ENCODE data around the gene TOMM34. TPM values are rescaled to one million over a fixed set of nuclear protein-coding genes. Genes with fewer than 3 reads are reported as not detected.
A peak's percentile ranks its signal among the peaks of the same experiment; 100 is the strongest.

TOMM34 gene
- total RNA-seq, 1 donor from 2014 or later, result 11.4 TPM

DNA sequence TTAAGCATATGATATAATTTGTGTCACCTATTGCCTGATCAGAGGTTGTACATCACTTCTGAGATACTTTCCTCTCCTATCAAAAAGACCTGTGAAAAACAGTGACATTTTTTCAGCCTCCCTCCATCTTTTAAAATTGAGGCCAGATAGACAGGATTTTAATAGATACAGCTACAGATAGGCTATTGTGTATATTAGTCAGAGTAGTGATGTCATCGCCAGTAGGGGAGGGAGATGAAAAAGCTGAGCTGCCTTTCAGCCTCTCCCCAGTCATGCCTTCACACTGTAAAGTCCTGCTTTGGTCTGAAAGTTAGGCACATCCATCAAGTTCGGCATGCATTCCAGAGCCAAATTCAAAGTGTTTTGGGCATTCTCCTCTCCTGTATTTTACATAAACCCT is 58.2 kb downstream of the TOMM34 start:
- Histone ChIP-seq H3K27ac (replicated peaks) (no peak overlapping the region), H3K4me1 (peaks cover 37% of the 10 kb centered on the region), H3K27me3 (ENCODE audit: low read depth) (no peaks in the 10 kb centered on the region), H3K9me3 (replicated peaks) (no peaks in the 10 kb centered on the region), H3K4me3 (no peak overlapping the region), H3K36me3 (peaks cover 58% of the 10 kb centered on the region)
- TF ChIP-seq, protein P1, sequence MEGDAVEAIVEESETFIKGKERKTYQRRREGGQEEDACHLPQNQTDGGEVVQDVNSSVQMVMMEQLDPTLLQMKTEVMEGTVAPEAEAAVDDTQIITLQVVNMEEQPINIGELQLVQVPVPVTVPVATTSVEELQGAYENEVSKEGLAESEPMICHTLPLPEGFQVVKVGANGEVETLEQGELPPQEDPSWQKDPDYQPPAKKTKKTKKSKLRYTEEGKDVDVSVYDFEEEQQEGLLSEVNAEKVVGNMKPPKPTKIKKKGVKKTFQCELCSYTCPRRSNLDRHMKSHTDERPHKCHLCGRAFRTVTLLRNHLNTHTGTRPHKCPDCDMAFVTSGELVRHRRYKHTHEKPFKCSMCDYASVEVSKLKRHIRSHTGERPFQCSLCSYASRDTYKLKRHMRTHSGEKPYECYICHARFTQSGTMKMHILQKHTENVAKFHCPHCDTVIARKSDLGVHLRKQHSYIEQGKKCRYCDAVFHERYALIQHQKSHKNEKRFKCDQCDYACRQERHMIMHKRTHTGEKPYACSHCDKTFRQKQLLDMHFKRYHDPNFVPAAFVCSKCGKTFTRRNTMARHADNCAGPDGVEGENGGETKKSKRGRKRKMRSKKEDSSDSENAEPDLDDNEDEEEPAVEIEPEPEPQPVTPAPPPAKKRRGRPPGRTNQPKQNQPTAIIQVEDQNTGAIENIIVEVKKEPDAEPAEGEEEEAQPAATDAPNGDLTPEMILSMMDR (IDR thresholded peaks at IDR 0.05; ENCODE audit: borderline replicate concordance), result no peak
- intact Hi-C loops (cut with micrococcal nuclease), result no loop called here
- DNase-seq, result no peak

DNA sequence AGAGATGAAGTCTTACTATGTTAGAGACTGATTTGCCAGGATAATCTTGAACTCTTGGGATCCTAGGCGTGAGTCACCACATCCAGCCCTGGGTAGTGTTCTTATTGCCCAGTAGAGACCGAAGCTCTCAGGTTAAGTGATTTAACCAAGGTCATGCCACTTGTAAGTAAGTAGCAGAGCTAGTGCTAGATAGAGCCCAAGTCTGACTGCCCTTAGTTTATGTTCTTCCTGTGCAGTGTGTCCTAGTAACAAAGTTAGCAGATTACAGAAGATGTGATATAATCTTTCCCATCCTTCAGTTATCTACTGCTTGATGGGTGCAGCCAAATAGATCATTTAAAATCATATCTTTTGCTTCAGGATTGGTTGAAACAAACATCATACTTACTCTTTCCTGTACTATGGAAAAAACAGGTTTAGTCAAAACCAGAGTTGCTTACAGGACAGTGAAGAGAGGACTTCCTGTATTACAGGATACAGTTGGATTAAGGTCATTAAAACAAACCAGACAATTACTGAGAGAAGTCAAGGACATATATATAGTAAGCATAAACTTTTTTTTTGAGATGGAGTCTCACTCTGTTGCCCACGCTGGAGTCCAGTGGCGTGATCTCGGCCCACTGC is 59.9 kb downstream of the TOMM34 start:
- no peak for DNase-seq
- H3K36me3 ChIP-seq, result peaks cover 41% of the 10 kb centered on the region
- intact Hi-C loops (cut with micrococcal nuclease), result no loop called here
- no peak overlapping the region for H3K27ac ChIP-seq (replicated peaks)
- H3K27me3 ChIP-seq (ENCODE audit: low read depth), result no peaks in the 10 kb centered on the region
- TF ChIP-seq, protein P1 (IDR thresholded peaks at IDR 0.05; ENCODE audit: borderline replicate concordance), result no peak
- no peaks in the 10 kb centered on the region for H3K9me3 ChIP-seq (replicated peaks)
- H3K4me1 ChIP-seq, result peaks cover 53% of the 10 kb centered on the region
- no peak overlapping the region for H3K4me3 ChIP-seq

DNA sequence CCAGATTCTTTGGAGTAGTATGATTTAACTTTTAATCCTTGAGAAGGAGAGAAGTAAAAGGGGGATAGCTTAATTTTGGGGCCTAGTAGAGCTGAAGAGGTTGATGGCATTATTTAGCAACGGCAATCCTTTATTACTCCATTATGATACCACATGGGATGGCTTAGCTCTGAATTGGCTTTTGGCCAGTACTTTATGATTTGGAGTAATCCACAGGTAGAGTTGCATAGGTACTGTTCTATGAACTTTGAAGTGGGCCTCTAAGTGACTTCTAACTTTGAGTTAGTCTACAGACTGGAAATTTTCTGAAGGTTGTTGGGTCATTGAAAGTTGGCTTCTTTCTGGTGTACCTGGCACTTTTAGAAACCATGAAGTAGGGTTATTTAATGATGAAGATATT is 63.1 kb downstream of the TOMM34 start:
- H3K36me3 ChIP-seq, result peaks cover 9% of the 10 kb centered on the region
- H3K4me1 ChIP-seq, result peaks cover 85% of the 10 kb centered on the region
- DNase-seq, result no peak
- intact Hi-C loops (cut with micrococcal nuclease), result no loop called here
- H3K4me3 ChIP-seq, result no peak overlapping the region
- peak overlapping the region; percentile 24 for H3K27ac ChIP-seq (replicated peaks)
- H3K9me3 ChIP-seq (replicated peaks), result no peaks in the 10 kb centered on the region
- no peaks in the 10 kb centered on the region for H3K27me3 ChIP-seq (ENCODE audit: low read depth)
- TF ChIP-seq, protein P1 (IDR thresholded peaks at IDR 0.05; ENCODE audit: borderline replicate concordance), result no peak

DNA sequence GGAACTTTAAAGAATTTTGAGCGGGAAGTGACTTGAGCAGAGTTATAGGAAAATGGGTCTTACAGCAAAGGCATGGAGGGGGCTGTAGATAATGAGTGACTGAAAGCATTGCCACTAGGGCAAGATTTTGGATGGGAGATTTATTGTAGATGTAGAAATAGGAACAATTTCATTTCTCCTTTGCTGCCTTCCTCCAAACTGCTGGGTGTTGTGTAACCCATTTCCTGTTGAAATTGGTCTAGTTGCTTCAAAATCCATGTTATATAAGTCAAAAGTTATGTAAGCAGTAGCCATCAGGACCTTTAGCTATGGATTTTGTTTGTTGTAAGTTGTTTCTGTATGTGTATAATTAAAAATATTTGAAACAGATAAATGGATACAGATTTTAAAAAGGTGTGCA is 63.6 kb downstream of the TOMM34 start:
- Histone ChIP-seq H3K36me3 (peaks cover 4% of the 10 kb centered on the region), H3K4me1 (peaks cover 88% of the 10 kb centered on the region), H3K27ac (replicated peaks) (peak overlapping the region; percentile 24), H3K27me3 (ENCODE audit: low read depth) (no peaks in the 10 kb centered on the region), H3K4me3 (no peak overlapping the region), H3K9me3 (replicated peaks) (no peaks in the 10 kb centered on the region)
- no peak for DNase-seq
- intact Hi-C loops (cut with micrococcal nuclease), result no loop called here
- TF ChIP-seq, protein P1 (IDR thresholded peaks at IDR 0.05; ENCODE audit: borderline replicate concordance), result no peak

DNA sequence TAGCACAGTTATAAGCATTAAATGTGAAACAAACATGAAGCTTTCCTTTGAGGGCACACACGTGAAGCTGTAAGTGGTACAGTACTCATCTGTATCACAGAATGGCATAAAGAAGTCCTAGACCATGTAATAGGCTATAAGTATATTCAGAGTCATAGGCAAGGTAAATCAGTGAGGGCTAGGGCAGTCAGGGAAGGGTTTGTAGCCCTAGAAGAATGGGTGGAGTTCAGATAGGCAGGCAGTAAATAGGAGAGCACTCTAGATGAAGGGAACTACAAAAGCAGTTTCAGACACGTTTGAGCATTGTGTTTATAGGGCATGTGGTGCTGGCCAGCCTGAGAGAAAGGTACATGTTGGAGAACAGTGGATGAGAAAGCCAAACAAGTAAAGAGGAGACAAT is 65.2 kb downstream of the TOMM34 start:
- Histone ChIP-seq H3K27ac (replicated peaks) (peak overlapping the region; percentile 5), H3K27me3 (ENCODE audit: low read depth) (no peaks in the 10 kb centered on the region), H3K4me3 (no peak overlapping the region), H3K9me3 (replicated peaks) (no peaks in the 10 kb centered on the region), H3K36me3 (no peaks in the 10 kb centered on the region), H3K4me1 (peaks cover 88% of the 10 kb centered on the region)
- intact Hi-C loops (cut with micrococcal nuclease), result no loop called here
- TF ChIP-seq, protein P1 (IDR thresholded peaks at IDR 0.05; ENCODE audit: borderline replicate concordance), result no peak
- DNase-seq, result no peak

Other genes starting within 250 kb of the TOMM34 start
- 37.0 TPM for gene CCN5, start 245.0 kb downstream of the TOMM34 start, total RNA-seq
- gene KCNK15, start 214.5 kb downstream of the TOMM34 start, total RNA-seq, result 0.33 TPM
- gene RIMS4, start 149.9 kb downstream of the TOMM34 start, total RNA-seq, result 0.11 TPM
- gene YWHAB, start 74.7 kb downstream of the TOMM34 start, total RNA-seq, result 106 TPM
- 2.4 TPM for gene PABPC1L, start 50.3 kb downstream of the TOMM34 start, total RNA-seq
- gene STK4, start 6.1 kb upstream of the TOMM34 start, total RNA-seq, result 9.8 TPM
- 0.14 TPM for gene KCNS1, start 140.7 kb upstream of the TOMM34 start, total RNA-seq
- not detected for gene WFDC5, start 154.8 kb upstream of the TOMM34 start, total RNA-seq
- gene WFDC12, start 164.1 kb upstream of the TOMM34 start, total RNA-seq, result not detected
- not detected for gene PI3, start 214.5 kb upstream of the TOMM34 start, total RNA-seq
- not detected for gene SEMG1, start 246.6 kb upstream of the TOMM34 start, total RNA-seq